Measurements from ENCODE around the gene TAMALIN.

DNA sequence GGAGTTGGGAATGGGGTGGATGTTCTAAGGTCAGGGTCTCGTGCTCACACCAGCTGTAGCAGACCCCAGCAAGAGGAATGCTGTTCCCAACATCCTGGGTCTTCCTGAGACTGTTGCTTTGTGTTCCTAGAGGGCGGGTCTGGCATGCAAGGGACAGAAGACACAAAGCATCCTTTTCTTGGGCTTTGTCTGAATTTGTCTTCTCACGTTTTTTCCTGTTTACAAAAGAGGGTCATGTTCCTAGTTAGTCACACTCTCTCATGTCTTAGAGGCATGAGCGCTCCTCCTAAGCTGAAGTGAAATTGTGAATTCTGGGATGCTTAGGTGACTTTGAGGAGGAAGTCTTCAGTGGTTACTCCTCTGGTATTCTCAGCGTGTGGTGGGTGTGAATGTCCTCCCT, 9.6 kb upstream of the TAMALIN start:
- TF ChIP-seq, protein P1, sequence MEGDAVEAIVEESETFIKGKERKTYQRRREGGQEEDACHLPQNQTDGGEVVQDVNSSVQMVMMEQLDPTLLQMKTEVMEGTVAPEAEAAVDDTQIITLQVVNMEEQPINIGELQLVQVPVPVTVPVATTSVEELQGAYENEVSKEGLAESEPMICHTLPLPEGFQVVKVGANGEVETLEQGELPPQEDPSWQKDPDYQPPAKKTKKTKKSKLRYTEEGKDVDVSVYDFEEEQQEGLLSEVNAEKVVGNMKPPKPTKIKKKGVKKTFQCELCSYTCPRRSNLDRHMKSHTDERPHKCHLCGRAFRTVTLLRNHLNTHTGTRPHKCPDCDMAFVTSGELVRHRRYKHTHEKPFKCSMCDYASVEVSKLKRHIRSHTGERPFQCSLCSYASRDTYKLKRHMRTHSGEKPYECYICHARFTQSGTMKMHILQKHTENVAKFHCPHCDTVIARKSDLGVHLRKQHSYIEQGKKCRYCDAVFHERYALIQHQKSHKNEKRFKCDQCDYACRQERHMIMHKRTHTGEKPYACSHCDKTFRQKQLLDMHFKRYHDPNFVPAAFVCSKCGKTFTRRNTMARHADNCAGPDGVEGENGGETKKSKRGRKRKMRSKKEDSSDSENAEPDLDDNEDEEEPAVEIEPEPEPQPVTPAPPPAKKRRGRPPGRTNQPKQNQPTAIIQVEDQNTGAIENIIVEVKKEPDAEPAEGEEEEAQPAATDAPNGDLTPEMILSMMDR (IDR thresholded peaks at IDR 0.05; ENCODE audit: low read length), result no peak
- no peak for TF ChIP-seq EZH2 (optimal IDR thresholded peaks at IDR 0.05; ENCODE audit: low read depth, low read length)
- TF ChIP-seq EZH2phosphoT487 (IDR thresholded peaks at IDR 0.05; ENCODE audit: low read length), result no peak

All from MM.1S (cell line).